ENCODE data around the gene RRM1.
A peak's percentile ranks its signal among the peaks of the same experiment; 100 is the strongest.
"Not testable (repeated sequence)": the region's sequence is repeated elsewhere in the genome, so short reads cannot be mapped to it uniquely, and the experiment has no call there.

RRM1 gene

GRCh38 chr11:4094348-4095291, at the start of gene RRM1:
Gene RRM1 (plus strand): TSS chr11:4094799. CDS start chr11:4095013, 214 bp downstream.
- H3K4me3 ChIP-seq (ENCODE audit: low read depth, low read length) = peak within 1 kb of the TSS; percentile 93
- peak; percentile 97 for DNase-seq (ENCODE audit: low read depth)
- TF ChIP-seq, protein P1, sequence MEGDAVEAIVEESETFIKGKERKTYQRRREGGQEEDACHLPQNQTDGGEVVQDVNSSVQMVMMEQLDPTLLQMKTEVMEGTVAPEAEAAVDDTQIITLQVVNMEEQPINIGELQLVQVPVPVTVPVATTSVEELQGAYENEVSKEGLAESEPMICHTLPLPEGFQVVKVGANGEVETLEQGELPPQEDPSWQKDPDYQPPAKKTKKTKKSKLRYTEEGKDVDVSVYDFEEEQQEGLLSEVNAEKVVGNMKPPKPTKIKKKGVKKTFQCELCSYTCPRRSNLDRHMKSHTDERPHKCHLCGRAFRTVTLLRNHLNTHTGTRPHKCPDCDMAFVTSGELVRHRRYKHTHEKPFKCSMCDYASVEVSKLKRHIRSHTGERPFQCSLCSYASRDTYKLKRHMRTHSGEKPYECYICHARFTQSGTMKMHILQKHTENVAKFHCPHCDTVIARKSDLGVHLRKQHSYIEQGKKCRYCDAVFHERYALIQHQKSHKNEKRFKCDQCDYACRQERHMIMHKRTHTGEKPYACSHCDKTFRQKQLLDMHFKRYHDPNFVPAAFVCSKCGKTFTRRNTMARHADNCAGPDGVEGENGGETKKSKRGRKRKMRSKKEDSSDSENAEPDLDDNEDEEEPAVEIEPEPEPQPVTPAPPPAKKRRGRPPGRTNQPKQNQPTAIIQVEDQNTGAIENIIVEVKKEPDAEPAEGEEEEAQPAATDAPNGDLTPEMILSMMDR (conservative IDR thresholded peaks at IDR 0.05; ENCODE audit: low read depth, low read length) = no peak

- no peak for DNase-seq (ENCODE audit: low read depth)
- TF ChIP-seq, protein P1 (conservative IDR thresholded peaks at IDR 0.05; ENCODE audit: low read depth, low read length) = no peak
- H3K4me3 ChIP-seq (ENCODE audit: low read depth, low read length) = no peak overlapping the region
These were observed 49.5 kb upstream of the RRM1 start for GRCh38 chr11:4044976-4045646.

GRCh38 chr11:4048340-4048739, 46.3 kb upstream of the RRM1 start:
- DNase-seq (ENCODE audit: low read depth) = no peak
- no peak overlapping the region for H3K4me3 ChIP-seq (ENCODE audit: low read depth, low read length)

GRCh38 chr11:4049006-4049405, 45.6 kb upstream of the RRM1 start:
- TF ChIP-seq, protein P1 (conservative IDR thresholded peaks at IDR 0.05; ENCODE audit: low read depth, low read length) = no peak
- H3K4me3 ChIP-seq (ENCODE audit: low read depth, low read length) = no peak overlapping the region
- no peak for DNase-seq (ENCODE audit: low read depth)

More at GRCh38 chr11:4048340-4048739, 46.3 kb upstream of the RRM1 start:
- TF ChIP-seq, protein P1 (conservative IDR thresholded peaks at IDR 0.05; ENCODE audit: low read depth, low read length) = no peak

GRCh38 chr11:4050138-4050537, 44.5 kb upstream of the RRM1 start:
- H3K4me3 ChIP-seq (ENCODE audit: low read depth, low read length) = no peak overlapping the region
- TF ChIP-seq, protein P1 (conservative IDR thresholded peaks at IDR 0.05; ENCODE audit: low read depth, low read length) = no peak
- no peak for DNase-seq (ENCODE audit: low read depth)

- H3K4me3 ChIP-seq (ENCODE audit: low read depth, low read length); DNase-seq (ENCODE audit: low read depth): not testable (repeated sequence)
These were observed 41.4 kb upstream of the RRM1 start for GRCh38 chr11:4053200-4053599.

DNA sequence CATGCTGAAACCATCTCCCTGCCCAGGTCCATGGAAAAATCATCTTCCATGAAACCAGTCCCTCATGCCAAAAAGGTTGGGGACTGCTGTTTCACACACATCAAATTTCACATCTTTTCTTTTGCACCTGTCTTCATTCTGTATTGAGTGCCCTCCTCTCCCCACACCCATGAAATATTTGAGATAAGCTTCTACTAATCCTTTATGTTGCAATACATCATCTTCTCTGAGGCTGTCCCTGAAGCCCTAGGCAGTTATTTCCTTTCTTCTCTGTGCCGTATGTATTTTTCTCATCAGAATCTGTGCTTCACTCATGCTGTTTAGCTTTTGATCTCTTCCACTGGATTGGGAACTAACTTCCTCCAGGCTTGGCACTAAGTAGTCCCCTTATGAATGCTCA, 40.0 kb upstream of the RRM1 start:
- no peak overlapping the region for H3K4me3 ChIP-seq (ENCODE audit: low read depth, low read length)
- TF ChIP-seq, protein P1 (conservative IDR thresholded peaks at IDR 0.05; ENCODE audit: low read depth, low read length) = no peak
- no peak for DNase-seq (ENCODE audit: low read depth)
